Eye (tissue), 1 donor: ENCODE results near the gene NPEPL1.
"Not testable (repeated sequence)": the region's sequence is repeated elsewhere in the genome, so short reads cannot be mapped to it uniquely, and the experiment has no call there.

ENCODE experiments used
- DNase-seq: peaks from one replicate; pipeline ENCODE4 v3.0.0-alpha.2; 2015

Gene NPEPL1, protein sequence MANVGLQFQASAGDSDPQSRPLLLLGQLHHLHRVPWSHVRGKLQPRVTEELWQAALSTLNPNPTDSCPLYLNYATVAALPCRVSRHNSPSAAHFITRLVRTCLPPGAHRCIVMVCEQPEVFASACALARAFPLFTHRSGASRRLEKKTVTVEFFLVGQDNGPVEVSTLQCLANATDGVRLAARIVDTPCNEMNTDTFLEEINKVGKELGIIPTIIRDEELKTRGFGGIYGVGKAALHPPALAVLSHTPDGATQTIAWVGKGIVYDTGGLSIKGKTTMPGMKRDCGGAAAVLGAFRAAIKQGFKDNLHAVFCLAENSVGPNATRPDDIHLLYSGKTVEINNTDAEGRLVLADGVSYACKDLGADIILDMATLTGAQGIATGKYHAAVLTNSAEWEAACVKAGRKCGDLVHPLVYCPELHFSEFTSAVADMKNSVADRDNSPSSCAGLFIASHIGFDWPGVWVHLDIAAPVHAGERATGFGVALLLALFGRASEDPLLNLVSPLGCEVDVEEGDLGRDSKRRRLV

DNA sequence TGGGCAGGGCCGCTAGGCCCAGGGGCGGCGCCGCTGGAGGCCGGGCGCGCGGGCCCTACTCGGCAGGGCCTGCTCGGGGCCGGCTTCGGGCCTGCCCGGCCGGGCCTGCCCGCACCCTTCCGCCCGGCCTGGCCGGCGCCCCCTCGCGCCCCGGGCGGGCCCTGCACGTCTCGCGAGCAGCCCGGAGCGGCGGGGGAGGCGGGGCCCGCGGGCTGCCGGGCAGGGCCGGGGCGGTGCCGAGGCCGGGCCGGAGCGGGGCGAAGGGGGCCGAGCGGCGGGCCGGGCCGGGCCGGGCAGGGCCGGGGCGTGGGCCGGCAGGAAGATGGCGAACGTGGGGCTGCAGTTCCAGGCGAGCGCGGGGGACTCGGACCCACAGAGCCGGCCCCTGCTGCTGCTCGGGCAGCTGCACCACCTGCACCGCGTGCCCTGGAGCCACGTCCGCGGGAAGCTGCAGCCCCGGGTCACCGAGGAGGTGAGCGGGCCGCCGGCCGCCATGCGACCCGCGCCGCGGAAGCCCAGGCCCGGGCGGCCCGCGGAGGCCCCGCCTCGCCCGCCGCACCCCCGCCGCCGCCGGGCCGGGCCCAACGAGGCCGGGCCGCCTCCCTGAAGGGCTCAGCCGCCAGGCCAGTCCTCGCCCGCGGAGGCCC lies at the start of gene NPEPL1:
TSS of gene NPEPL1 (plus strand) at position 222 of the 647 bp plus-strand sequence. CDS start at position 323, 101 bp downstream.
- peak; percentile 78 for DNase-seq

DNA sequence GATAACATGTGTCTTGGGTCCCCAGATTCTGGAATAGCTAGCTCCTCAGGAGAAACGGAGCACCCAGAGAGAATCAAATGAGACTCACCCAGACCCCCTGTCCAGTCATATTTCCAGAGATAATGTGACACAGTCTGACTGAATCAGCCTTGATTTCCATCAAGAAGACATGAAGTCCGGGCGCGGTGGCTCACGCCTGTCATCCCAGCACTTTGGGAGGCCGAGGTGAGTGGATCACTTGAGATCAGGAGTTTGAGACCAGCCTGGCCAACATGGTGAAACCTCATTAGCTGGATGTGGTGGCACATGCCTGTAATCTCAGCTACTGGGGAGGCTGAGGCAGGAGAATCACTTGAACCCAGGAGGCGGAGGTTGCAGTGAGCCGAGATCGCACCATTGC lies 49.7 kb upstream of the NPEPL1 start:
- DNase-seq: not testable (repeated sequence)

DNA sequence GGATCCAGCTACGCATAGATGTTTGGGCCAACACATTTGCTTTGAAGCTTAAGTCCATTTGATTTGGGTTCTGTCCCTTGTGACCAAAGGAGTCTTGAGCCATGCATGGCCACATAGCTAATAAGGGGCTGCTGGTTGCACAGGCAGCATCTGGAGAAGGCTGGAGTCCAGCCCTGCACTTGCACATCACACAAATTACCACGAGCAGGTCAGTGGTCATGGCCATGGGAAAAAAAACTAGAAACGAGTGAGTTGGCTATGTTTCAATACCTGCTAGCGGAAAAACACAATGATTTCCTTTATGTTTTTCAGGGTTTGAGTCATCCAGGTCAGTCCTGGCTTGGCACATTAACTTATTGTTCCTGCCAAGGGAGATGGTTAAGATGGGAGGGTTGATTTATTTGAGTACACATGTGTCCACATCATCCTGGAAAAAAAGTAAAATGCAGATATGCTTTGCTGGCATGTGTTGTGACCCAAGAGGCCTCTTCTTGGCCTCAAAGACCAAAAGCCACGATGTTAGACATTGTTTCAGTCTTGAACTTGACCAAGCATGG lies 47.1 kb upstream of the NPEPL1 start:
- DNase-seq: no peak

DNA sequence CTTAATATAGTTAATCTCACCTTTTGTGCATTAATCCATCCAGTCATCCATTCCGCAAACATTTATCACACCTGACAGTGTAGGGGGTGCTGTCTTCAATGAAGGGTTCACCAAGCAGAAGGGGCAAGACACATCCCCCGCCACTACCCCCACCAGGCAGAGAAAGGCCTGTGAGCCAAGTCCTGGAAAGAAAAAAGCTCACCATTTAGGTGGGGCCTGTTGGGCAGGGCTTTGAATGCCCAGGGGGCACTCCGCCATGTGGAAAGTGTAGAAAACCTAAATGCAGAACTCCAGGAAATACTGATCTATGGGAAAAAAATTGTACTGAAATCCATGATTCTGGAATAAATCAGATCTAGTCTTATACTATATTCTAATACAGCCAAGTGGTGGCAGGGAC lies 46.3 kb upstream of the NPEPL1 start:
- DNase-seq: no peak

DNA sequence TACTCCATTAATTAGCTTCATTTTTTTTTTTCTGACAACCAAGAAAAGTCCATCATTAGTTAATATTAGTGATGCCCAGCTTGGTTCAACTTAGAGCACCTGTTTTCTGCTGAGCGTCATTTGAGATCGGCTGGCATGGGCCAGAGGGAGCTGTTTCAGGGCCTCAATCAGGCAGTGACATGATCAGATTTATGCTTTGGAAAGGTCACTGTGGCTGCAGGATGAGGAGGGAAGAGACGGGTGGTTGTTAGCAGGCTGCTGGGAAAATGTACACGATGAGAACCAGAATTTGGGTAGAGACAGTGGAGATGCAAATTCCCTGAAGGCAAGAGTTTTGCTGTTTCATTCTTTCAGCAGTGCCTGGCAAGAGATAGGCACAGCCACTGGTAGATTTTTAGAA lies 45.9 kb upstream of the NPEPL1 start:
- no peak for DNase-seq

DNA sequence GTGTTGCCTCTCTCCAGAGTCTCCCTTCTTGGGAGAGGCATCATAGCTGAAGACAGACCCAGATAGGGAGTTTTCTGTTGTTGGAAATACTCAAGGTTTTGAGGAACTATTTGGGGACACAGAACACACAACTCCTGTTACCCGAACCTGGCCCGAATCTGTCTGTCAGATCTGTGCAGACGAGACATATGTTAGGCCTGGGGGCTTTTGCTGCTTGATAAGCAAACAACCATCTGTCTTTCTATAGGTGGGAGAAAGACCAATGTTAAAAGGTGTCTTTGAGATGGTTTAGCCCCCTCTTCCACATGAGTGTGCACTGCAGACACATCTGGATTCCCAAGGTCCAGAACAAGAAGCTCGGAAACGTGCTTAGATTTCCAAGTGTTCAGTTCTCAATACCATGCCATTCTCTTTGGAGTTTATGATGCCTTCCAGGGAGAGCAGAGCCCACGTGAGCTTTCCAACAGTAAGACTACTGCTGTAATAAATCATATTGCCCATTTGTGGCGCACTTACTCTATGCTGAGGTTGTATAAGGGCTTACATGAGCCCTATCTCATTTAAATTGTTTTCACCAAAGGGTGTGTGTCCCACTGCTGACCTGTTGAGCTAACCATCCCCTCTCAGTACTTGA lies 45.3 kb upstream of the NPEPL1 start:
- DNase-seq: no peak

DNA sequence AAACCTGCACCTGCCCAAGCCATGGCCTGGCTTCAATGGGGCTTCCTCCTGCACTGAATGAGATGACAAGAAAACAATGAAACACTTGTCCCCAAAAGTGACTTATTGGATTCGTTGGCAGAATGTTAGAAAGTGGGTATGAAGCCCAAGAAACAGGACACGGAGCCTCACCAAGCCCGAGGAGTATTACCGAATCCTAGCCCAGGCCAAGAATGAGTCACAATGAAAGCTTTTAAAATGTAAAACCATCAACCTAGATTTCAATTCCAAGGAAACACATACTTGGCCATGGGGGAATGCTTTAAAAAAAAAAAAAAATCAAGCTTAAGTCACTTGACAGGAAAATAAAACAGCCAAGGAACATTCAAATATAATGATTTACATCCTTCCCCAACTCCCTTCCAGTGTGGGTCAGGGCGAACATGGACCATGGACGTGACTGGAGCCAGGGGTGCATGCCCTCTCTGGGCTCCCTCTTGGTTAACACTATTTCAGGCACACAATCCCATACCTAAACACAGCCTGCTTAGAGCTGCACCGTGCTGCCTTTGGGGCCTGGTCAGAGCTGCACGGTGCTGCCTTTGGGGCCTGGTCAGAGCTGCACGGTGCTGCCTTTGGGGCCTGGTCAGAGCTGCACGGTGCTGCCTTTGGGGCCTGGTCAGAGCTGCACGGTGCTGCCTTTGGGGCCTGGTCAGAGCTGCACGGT lies 44.7 kb upstream of the NPEPL1 start:
- DNase-seq: no peak

DNA sequence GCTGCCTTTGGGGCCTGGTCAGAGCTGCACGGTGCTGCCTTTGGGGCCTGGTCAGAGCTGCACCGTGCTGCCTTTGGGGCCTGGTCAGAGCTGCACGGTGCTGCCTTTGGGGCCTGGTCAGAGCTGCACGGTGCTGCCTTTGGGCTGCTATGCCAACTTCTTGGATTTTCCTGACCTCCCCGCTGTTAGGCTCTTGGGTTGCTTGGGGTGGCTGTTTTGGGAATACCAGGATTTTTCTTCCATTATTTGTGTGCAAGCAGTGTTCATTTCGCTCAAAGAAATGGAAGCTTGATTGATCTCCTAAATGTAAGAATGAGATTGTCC lies 44.1 kb upstream of the NPEPL1 start:
- not testable (repeated sequence) for DNase-seq

DNA sequence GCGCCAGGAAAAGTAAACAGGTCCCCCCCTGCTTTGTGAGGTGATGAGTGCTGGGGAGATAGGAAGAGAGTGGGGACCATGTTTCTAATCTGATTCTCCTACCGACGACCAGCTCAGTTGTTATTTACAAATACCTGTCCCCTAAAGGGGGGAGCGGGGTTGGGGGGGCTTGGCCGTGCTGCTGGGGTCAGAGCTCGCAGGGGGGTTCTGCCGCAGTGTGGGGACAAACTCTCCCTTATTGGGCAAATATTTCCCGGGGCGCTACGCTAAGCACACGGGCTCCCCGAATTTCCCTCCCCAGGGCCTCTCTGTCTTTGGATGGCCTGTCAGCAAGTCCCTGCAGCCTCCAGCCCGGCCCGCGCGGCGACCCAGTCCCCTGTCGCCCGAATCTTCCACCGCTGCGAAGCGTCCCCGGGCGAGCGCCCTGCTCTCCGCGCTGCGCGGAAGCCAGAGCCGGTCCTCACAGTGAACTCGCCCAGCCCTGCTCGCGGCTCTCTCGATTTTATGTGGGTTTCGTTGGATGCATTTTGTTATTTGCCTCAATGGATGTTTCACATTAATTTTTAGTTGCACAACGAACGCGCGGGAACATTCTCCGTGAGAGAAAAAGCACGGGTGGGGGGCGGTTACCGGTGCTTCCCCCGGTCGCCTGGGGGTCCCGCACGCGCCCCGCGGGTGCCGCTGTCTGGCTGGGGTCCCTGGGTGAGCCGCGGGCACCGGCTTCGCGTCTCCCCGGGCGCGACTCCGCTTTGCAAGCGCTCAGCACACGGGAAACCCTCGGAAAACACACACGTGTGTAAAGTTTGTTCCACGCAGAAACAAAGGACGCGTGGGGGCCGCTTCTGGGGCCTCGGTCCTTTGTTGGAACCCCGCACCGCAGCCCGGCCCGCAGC lies 43.1 kb upstream of the NPEPL1 start:
- peak; percentile 74 for DNase-seq

DNA sequence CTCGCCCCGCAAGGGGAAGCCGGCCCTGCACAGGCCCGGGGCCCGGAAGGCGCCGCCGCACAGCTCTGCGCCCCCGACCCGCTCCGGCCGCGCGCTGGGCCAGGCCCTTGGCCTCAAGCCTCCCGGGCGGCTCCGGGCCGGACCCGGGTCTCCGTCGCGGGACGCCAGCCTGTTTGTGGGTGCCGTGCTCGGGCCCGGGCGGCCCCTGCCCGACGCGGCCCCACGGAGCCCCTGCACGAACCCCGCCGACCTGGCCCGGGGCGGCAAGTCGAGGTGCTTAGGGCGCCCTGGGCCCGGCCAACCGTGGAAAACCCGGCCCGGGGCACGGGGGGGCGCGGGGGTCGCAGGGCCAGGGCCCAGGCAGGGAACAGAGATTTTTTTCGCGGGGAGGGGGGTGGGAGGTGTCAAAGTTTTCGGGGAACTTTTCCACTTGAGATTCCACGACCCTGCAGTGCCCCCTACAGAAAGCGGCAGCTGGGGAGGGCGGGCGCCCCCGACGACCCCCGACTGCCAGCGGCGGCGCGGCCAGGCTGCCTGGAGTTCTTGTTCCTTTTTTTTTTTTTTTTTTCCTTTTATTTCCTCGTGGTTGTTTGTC lies 42.3 kb upstream of the NPEPL1 start:
- DNase-seq: no peak

DNA sequence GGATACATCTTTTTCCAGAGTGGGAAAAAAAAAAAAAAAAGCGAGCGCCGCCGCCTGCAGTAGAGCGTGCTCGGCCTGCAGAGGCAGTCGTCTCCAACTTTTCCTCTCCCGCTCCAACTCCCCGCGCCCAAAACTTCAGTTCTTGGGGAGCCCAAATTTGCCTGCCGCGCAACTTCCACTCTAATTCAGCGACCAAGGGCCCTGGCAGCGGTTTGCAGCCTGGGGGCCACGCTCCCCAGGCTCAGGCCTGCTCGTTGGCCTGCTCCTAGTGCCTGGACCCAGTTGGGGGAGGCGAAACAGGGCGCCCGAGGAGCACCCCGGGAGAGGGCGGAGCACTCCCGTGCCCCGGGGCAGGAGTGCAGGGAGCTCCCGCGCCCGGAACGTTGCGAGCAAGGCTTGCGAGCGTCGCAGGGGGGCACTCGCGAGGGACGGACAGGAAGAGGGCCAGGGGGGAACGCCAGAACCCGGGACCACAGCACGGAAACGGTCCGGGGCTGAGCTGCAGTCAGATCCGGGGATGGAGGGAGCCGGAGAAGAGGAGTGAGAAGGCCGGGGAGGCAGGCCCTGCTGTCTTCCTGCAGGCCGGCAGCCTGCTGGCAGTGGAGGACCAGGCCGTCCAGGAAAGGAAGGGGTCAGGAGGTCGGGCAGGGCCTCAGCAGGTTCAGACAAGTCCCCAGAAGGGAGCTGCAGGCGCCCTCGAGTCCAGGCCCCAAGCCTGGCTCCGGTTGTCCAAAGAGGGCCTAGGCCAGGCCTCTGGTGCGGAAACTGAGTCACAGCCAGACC lies 41.6 kb upstream of the NPEPL1 start, which contains the start of gene STX16:
TSS of gene STX16 (plus strand) at position 508 of the 783 bp plus-strand sequence. CDS start 724 bp downstream, outside the sequence.
- peak; percentile 96 for DNase-seq

DNA sequence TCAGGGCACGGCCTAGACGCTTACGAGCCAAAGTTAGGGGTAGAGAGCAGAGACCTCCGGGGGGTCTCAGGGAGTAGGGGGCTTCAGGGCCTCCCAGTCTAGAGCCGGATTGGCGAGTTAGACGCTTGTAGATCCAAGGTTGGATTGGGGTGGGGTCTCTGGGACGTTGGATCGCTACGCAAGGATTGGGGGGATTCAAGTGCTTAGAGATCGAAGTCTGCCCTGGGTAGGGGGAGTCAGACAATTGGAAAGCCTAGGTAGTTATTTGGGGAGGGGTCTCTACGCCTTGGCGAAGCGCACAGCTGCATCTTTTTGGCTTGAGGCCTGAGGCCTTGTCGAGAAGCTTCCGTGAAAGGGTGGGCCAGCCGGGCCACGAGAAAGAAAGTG lies 41.0 kb upstream of the NPEPL1 start:
- peak; percentile 98 for DNase-seq

DNA sequence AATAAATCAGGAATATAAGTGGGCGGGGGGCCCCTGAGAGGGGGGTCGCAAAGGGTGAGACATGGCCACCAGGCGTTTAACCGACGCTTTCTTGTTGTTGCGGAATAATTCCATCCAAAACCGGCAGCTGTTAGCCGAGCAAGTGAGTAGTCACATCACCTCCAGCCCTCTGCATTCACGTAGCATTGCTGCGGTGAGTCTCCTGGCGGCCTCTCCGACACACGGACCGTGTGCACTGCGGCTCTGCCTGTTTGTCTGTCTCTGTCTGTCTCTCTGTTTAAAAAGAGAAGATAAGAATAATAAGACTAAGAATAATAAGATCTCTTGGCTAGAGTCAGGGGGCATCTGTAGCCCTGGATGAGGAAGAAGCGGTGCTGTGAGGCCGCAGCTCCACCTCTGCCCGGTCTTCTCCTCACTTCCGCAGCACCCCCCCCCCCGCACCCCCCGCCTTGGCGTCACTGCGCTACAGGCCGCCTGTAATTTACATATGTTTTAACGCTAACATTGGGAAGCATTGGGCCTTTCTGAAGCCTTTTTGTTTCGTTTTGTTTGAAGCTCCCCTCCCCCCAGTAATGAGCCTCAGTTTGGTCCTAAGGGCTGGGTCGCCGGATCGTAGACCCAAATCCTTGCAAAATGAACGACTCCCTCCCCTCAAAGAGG lies 40.5 kb upstream of the NPEPL1 start:
- peak; percentile 84 for DNase-seq

DNA sequence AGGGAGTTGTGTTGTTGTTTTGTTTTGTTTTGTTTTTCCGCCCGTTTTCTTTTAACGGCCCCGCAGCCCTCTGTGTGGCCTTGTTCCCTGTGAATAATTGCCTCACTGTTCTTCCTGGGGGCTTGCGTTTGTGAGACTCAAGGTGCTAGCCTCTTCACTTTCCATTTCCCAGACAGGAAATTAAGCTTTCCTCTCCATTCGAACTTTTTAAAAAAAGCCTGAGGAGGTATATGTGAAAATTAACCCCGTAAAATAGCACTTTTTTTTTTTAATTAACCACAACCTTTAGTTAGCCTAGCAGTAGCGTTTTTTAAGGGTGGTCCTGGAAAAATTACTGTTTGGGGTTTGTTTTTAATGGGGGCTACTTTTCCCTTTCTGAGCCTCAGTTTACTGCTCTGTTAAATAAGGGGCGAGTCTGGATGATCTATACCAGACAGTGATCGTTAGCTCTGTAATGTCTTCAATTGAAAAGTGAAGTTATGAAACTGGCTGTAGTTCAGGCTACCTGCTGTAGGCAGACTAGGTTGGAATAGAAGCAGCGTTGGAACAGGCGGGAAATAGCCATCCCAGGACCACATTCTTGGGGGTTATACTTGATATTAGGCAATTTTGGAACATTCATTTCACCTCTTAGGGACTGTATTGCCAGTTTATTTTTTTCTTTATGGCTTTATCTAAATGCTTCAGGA lies 39.9 kb upstream of the NPEPL1 start:
- DNase-seq: no peak

DNA sequence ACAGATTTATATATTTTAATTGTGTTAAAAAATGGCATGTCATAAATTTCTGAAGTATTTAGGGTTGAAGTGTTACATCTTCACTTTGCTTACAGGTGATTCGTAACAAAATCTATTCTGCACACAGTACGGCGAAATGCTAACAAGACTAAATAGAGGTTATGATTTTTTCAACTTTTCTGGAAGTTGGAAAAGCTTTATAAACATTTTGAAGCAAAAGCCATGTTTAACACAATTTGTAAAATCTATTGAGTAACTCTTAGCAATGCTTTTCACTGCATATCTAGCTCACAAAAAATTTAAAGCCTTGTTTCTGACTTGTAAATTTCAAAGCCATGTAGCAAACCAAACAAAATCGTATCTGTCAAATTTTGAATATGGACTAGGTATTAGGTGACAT lies 38.3 kb upstream of the NPEPL1 start:
- DNase-seq: no peak

DNA sequence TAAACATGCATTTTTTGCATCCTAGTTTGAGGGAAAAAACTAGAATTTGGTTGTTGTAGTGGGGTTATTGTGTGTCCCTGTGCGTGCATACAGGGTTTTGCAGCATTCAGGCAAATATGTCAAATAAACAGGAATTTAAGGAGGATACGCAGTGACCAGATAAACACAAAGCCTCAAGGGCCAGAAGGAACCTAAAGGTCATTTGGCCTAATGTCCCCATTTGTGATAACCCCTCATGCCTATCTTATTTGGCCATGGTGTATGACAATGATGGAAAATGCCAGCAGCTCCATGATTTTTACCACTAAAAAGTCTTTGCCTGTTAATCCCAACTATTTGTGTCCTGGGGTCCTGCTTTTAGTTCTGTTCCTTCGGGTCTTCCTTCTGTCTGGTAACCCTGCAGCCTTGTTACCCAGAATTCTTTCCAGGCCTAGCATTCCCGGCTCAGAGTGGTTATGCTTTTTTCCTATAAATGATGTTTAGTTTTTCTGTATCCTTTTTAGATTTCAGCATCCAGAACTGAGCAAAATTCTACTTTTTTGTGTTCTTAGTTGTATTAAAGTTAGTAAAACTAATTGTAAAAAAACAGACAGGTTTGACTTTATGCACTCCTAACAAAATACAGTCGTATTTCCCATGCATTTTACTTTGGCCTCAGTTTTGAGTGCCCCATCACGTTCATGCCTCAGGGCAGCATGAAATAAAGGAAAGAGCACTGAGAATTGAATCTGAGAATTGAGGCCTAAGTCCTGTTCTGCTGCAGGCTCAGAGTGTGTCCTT lies 37.1 kb upstream of the NPEPL1 start:
- DNase-seq: no peak

DNA sequence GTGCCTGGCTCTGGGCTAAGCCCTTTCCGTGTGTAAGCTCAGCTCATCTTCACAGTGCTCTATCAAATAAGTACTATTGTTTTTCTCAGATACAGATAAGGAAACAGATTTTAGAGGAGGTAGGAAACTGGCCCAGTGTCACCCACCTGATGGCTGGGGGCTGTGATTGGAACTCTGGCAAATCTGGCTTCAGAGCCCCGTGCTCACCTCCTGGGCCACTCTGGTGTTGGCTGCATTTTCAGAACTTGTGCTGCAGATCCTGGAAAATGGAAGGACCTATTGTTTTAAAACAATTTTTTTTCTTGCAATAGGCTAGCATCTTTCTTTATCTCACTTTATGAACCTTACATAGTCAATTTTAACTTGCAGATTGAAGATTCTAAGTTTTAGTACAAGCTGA lies 35.8 kb upstream of the NPEPL1 start:
- DNase-seq: no peak

DNA sequence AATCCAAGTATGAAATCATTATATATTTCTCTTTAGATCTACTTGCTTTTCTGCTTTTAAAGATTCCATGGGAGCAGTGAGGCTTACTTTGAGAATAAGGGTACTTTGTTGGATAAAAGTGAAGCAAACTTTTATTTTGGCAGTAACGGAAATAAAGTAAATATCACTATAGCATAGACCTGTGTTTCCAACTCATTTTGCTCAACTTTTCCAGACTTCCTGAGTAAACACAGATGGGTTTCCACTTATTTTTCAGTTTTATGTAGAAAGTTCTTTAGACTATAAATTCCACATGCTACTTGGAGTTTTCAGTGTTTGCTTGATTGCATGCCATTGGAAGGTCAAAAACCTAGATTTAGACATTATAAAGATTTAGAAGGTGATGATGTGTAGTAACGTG lies 35.3 kb upstream of the NPEPL1 start:
- no peak for DNase-seq
